ENCODE data around the gene DNAJC27.

Gene DNAJC27

GRCh38 chr2:24925815-24926214, 45.9 kb downstream of the DNAJC27 start:
- DNase-seq, result no peak

DNA sequence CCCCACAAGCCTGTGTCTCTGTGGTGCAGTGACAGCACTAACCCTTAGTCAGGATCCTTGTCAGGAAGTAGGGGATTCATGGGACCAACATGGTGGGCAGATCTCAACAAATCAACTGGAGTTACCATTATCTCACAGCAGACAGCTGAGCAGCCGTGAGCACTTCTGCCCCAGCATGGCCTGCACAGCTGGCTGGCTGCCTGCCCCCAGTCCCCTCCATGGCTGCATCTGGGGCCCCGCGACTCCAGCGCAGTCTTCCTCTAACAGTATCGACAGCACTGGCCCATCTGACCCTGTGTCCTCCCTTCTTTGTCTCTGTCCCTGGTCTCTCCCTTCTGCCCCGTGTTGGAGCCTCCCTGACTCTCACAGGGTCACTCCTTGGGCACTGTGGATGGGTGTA, 47.0 kb downstream of the DNAJC27 start:
- DNase-seq, result peak; percentile 38

- DNase-seq, result no peak
Observed at GRCh38 chr2:24924266-24924665, 47.5 kb downstream of the DNAJC27 start.

DNA sequence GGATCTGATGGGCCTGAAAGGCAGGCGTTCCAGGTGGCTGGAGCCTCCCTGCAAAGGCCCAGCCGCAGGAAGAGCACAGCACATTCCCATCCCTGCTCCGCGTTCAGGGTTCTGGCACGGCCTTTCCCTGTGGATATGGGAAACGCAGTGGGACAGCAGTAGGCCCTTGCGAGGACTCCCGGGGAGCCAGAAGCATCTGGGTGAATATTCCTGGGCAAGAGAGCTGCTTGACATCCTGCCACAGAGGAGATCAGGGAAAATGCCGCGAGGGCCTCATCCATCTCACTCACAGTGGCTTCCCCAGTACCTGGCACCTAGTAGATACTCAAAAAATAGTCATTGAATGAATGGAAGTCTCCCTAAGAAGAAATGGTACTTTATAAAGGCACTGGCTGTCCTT, 48.6 kb downstream of the DNAJC27 start:
- DNase-seq, result no peak

DNA sequence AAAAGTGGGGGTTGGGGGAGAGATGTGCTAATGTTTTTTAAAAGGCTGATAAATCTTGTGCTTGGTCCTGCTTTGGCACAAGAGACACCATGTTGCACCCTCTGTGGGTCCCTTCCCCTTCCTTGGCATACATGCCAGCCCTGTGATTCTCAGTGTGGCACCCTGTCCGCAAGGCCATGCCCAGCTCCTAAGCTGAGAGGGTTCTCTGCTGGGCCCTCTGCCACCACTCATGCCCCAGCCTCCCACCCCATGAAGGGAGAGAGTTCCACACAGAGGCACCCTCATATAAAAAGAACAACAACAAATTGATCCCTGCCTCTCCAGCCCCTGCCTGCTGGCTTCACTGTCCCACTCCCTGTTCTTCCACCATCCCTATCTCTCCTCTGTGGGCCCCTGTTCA, 49.2 kb downstream of the DNAJC27 start:
- DNase-seq, result no peak

- peak; percentile 49 for DNase-seq
Observed at GRCh38 chr2:24920809-24921441, 50.8 kb downstream of the DNAJC27 start.

DNA sequence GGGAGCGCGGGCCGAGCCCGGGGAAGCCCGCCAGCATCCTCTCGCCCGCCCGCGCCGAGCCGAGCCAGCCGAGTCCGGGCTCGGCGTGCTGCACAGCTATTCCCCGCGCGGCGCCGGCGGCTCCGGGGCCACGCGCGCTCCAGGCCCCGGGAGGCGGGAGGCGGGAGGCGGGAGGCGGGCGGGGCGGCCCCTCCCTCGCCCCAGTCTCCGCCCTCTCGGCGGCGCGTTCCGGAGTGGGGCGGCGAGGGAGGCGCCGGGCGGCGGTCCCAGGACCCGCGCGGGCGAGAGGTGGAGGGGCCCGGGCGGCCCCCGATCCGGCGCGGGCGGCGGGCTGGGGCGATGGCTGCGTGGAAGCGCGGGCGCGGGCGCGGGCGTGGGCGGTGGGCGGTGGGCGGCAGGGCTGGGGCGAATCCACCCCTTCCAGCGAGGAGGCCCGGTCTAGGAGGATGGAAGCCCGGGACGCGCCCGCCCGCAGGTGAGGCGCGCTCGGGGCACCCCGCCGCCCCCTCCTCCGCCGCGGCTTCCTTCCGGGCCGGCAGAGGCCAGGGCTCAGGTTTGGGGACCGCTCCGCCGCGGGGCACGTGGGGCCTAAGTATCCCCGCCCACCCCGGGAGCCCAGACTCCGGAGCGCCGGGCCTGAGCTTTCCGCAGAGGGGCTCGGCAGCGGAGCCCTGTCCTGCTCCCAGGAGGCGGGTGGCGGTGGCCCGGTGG, 51.5 kb downstream of the DNAJC27 start, which contains the start of gene ADCY3:
TSS of gene ADCY3 (minus strand) at position 140 of the 711 bp plus-strand sequence. CDS start 1,250 bp downstream, outside the sequence.
- DNase-seq, result peak; percentile 76

GRCh38 chr2:24919506-24920097, 52.2 kb downstream of the DNAJC27 start:
- peak; percentile 44 for DNase-seq

- DNase-seq, result peak; percentile 65
Observed at GRCh38 chr2:24919037-24919505, 52.7 kb downstream of the DNAJC27 start.

DNA sequence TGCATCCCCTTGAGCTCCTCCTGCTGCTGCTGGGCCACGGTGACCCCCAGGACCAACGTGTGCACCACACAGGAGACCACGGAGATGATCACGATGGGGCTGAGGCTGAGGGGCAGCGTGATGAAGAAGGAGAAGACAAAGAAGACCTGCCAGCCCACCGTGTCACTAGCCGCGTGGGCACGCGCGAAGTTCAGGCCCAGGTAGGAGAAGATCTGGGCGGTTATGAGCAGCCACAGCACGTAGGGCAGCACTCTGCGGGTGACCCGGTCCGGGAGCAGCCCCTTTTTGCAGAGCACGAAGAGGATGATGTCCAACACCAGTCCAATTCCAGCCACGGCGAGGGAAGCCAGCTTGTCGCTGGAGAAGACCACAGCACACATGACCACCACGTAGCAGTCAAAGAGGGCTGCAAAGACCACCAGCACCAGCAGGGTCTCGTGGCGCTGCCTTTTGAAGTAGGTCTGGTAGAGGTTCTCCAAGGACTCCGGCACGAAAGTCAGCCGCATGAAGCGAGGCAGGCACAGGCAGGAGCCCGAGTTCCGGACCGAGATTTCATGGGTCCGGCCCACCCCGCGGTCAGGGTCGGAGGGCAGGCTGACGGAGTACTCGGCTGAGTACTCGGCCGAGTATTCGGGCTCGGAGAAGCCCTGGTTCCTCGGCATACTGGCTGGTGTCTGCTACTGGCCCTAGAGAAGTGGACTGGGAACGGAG, 53.3 kb downstream of the DNAJC27 start:
- DNase-seq, result no peak

GRCh38 chr2:24917731-24918325, 53.9 kb downstream of the DNAJC27 start:
- DNase-seq, result no peak

- peak; percentile 93 for DNase-seq
Observed at GRCh38 chr2:24917086-24917485, 54.7 kb downstream of the DNAJC27 start.

DNA sequence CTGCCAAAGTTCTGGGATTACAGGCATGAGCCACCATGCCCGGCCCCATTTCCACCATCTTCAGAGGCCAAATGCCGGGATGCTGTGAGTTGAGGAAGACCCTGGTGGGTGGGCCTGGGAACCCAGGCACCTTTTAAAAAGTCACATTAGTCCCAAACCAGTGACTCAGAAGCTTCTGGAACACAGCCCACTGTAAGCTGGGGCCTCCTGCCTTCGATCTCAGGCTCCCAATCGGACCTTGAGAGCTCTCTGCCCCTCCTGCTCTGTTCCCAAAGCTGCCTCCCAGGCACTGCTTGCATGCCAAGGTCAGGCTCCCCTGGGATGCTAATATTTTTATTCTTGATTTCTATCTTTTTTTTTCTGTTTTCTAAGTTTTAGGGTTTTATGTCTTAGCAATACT, 56.0 kb downstream of the DNAJC27 start:
- DNase-seq, result no peak

DNA sequence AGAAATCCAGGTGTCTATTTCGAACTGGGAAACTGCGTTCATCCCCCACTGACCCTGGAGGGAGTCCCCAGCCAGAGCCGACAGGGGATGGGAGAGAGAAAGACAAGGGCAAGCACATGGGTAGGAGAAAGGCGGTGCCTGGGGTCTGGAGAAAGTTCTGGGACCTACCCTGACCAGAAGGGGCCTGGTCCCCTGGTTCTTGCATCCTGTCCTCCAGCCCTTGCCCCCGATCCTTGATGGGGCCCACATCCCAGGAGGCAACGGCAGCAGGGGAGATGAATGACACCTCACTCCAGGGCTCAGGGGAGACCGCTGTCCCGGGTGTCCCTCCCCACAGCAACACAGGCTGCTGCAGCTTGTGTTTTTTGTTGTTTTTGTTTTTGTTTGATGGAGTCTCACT, 56.6 kb downstream of the DNAJC27 start:
- no peak for DNase-seq

- DNase-seq, result no peak
Observed at GRCh38 chr2:24914713-24915112, 57.0 kb downstream of the DNAJC27 start.

- no peak for DNase-seq
Observed at GRCh38 chr2:24913911-24914310, 57.8 kb downstream of the DNAJC27 start.

DNA sequence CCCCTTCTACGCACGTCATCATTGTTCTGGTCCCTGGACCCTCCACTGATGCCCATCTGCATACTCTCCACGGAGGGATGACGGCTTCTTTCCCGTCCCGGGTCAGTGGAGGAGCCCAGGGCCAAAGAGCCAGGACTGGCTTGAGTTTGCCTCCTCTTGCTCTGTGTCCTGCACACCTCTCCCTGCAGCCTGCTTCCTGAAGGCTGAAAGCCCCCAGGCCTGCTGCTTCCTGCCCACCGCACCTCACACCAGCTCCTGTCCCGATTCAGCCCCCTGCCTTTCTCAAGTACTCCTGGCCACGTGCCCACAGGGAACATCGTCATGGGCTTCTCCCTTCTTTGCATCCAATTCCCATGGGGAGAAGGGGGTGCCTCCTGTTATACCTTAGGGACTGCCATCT, 58.8 kb downstream of the DNAJC27 start:
- no peak for DNase-seq

DNA sequence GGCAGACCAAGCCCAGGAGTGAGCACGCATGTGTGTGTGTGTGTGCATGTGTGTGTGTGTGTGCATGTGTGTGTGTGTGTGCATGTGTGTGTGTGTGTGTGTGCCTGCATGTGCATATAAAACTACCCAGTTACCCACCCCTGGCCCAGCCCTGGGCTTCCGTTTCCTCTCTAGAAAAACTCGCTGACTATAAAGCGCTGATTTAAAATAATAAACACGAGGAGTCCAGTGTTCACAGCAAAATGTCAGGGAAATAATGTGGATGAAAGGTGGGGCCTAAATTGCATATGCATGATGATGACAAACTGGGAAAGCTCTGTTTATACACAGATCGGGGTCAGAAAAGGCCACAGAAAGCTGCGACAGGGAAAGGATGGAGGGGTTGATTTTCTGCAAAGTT, 59.2 kb downstream of the DNAJC27 start:
- DNase-seq, result no peak

DNA sequence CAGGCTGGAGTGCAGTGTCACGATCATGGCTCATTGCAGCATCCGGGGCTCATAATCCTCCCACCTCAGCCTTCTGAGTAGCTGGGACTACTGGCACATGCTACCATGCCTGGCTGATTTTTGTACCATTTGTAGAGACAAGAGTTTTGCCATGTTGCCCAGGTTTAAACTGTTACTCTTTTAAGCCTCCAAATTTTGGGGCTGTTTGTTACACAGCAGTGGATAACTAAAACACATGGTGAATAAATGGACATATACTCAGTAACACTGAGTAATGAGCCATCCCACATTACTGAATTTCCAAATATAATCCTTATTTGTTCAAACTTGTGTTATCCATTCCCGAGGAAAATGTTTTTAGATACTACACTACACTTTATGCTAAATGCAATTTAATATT, 61.5 kb downstream of the DNAJC27 start:
- no peak for DNase-seq

DNA sequence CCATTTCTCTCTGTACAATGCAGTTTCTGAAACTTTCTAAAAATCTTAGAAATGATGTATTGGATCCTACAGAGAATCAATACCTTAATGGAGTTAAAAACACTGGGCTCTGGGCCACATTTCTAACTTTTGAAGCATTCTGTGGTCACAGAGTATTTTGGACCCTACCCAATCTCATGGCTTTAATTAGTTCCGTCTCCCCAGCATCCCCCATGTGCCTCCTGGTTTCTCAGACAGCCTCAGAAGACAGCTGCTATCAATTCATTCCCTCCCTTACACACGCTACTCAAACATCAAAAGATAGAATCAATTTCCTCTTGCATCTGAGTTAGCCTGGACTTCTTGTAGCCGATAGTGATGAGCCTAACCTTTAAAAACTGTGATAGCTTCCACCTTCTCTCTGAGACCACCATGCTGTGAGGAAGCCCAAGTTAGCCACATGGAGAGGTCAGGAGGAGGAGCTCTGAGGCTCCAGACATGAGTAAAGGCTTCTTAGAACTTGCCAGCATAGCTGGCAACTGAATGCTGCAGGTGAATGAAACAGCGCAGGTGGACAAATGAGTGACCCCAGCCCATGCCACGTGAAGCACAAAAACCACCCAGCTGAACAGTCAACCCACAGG, 62.1 kb downstream of the DNAJC27 start:
- no peak for DNase-seq

GRCh38 chr2:24908461-24908901, 63.3 kb downstream of the DNAJC27 start:
- DNase-seq, result no peak

- peak; percentile 30 for DNase-seq
Observed at GRCh38 chr2:24907116-24907515, 64.6 kb downstream of the DNAJC27 start.
